Measurements from ENCODE around the gene PI4K2A. TPM values are rescaled to one million over a fixed set of nuclear protein-coding genes. Genes with fewer than 3 reads are reported as not detected.
"Not testable (repeated sequence)": the region's sequence is repeated elsewhere in the genome, so short reads cannot be mapped to it uniquely, and the experiment has no call there.

The PI4K2A gene
- total RNA-seq, 4 donors from 2014 or later, result 14.8 to 25.8 (median 22.7) TPM

DNA sequence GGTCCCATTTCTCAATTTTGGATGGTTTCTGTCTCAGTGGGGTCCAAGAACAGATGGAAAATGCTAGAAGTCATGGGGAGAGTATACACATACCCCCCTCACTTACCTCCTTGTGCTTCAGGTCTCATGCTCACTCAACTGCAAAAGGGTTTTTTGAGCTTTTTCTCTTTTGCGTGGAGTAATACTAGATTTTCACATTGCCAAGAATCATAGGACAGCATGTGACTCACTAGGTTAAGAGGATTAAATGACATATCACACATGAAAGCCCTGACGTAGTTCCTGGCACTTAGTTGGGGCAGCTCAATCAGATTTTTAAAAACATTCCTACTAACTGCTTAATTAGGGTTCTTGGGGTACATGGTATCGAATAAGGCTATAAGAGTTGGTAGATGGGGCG is 4.5 kb downstream of the PI4K2A start:
- Histone ChIP-seq H3K36me3 (peaks cover 0 to 34% of the 10 kb centered on the region in 2 donors), H3K27ac (no peak overlapping the region), H3K4me3 (no peak overlapping the region), H3K4me1 (peaks cover 3 to 51% (median 8%) of the 10 kb centered on the region in 3 donors), H3K27me3 (no peaks in the 10 kb centered on the region), H3K9me3 (no peaks in the 10 kb centered on the region)
- WGBS, 2 donors (ENCODE audit: low coverage in 1 of 2), result 87 to 92% methylated on average over 3 to 4 of the region's 4 CpGs
- TF ChIP-seq EP300 (IDR thresholded peaks at IDR 0.05), result no peak
- no peak for TF ChIP-seq POLR2A (IDR thresholded peaks at IDR 0.05)
- TF ChIP-seq POLR2AphosphoS5 (IDR thresholded peaks at IDR 0.05), result no peak
- TF ChIP-seq, protein P1, sequence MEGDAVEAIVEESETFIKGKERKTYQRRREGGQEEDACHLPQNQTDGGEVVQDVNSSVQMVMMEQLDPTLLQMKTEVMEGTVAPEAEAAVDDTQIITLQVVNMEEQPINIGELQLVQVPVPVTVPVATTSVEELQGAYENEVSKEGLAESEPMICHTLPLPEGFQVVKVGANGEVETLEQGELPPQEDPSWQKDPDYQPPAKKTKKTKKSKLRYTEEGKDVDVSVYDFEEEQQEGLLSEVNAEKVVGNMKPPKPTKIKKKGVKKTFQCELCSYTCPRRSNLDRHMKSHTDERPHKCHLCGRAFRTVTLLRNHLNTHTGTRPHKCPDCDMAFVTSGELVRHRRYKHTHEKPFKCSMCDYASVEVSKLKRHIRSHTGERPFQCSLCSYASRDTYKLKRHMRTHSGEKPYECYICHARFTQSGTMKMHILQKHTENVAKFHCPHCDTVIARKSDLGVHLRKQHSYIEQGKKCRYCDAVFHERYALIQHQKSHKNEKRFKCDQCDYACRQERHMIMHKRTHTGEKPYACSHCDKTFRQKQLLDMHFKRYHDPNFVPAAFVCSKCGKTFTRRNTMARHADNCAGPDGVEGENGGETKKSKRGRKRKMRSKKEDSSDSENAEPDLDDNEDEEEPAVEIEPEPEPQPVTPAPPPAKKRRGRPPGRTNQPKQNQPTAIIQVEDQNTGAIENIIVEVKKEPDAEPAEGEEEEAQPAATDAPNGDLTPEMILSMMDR (IDR thresholded peaks at IDR 0.05), result no peak
- ATAC-seq, result no peak

DNA sequence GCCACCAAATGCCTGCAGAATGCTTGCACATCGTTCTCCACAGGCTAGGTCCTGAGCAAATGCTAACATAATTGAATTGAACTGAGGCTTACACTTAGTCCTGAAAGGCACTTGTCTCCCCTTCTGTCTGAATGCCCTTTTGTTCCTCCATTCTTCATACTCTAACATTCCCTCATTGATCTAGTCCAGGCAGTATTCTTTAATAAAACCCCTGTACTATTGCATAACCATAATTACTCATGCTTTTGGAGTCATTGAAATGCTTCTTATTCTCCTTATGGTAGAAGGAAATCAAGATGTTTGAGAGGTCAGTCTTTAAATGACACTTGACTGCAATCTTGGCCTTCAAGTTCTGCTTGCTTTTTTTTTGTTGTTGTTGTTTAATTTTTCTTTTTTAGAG is 7.1 kb downstream of the PI4K2A start:
- Histone ChIP-seq H3K27me3 (no peaks in the 10 kb centered on the region), H3K4me3 (no peak overlapping the region), H3K27ac (peak overlapping the region in 1 of 4 donors; percentile 50), H3K36me3 (peaks cover 0 to 52% of the 10 kb centered on the region in 2 donors), H3K4me1 (peaks cover 0 to 40% (median under 1%) of the 10 kb centered on the region in 3 donors), H3K9me3 (no peaks in the 10 kb centered on the region)
- 71 to 78% methylated on average over 1 of the region's 1 CpG for WGBS, 2 donors (ENCODE audit: low coverage in 1 of 2)
- peak; percentile 46 for ATAC-seq
- TF ChIP-seq EP300 (IDR thresholded peaks at IDR 0.05) (no peak), POLR2AphosphoS5 (IDR thresholded peaks at IDR 0.05) (no peak), POLR2A (IDR thresholded peaks at IDR 0.05) (no peak)
- TF ChIP-seq, protein P1 (IDR thresholded peaks at IDR 0.05), result no peak

DNA sequence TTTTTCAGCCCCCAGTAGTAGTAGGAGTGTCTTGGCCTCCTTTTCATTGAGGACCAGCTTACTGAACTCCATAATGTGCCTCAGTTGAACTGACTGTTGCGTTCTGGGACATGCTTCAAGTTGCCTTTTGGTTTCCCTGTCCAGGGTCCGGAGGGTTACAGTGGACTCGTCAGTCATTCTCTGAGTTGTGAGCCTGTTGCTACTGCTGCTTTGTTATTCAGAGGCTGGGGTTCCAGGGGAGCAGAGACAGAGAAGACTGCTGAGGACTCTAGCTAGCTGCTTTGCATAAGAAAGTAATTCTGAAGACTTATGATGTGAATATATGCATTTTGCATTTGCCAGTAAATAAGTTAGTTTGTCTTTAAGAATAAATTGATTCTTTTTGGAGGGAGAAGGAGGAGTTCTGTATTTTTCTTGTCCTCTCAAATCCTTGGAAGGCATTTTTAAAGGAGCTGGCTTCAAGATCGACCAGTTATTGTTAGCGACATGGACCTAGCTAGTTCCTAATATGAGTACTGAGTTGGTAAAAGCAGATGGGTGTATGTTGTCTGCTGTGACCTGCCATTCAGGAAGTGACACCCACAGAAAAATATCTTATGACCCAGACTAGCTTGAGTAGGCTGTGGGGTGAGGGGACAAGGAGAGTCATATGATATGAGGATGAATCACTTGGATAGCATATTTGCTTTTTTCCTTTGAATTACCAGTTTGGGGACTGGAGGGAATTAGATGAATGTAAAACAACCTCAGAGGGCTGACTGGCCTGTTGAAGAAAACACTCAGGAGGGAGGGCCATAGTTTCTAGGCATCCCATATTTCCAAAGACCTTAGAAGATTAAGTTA is 8.3 kb downstream of the PI4K2A start:
- TF ChIP-seq, protein P1 (IDR thresholded peaks at IDR 0.05), result no peak
- TF ChIP-seq POLR2A (IDR thresholded peaks at IDR 0.05) (peak in 1 of 2 donors; percentile 15), POLR2AphosphoS5 (IDR thresholded peaks at IDR 0.05) (no peak), EP300 (IDR thresholded peaks at IDR 0.05) (no peak)
- Histone ChIP-seq H3K36me3 (peaks cover 0 to 65% of the 10 kb centered on the region in 2 donors), H3K9me3 (no peaks in the 10 kb centered on the region), H3K27me3 (no peaks in the 10 kb centered on the region), H3K27ac (peak overlapping the region in 3 of 4 donors; percentile 3 to 50 (median 30)), H3K4me1 (peaks cover 0 to 30% (median 0%) of the 10 kb centered on the region in 3 donors), H3K4me3 (no peak overlapping the region)
- peak; percentile 82 for ATAC-seq
- WGBS, 2 donors (ENCODE audit: low coverage in 1 of 2), result 45 to 66% methylated on average over 2 of the region's 5 CpGs

DNA sequence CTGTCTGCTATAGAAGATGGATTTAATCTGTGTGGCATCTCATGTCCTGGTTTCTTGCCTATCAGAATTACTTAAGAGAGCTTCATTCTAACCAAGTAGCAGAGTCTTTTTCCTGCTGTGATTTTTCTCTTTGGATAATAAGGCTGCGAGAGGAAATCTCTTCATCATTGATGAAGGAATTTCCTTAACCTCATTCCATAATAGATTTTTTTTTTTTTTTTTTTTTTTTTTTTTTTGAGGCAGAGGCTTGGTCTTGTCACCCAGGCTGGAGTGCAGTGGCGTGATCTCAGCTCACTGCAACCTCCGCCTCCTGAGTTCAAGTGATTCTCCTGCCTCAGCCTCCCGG is 8.9 kb downstream of the PI4K2A start:
- peaks cover 0 to 65% of the 10 kb centered on the region in 2 donors for H3K36me3 ChIP-seq
- not testable (repeated sequence) for H3K9me3 ChIP-seq, H3K27me3 ChIP-seq, ATAC-seq, H3K4me3 ChIP-seq
- peaks cover 0 to 30% (median 0%) of the 10 kb centered on the region in 3 donors for H3K4me1 ChIP-seq
- WGBS, 2 donors (ENCODE audit: low coverage in 1 of 2), result 50 to 89% methylated on average over 1 to 3 of the region's 4 CpGs
- peak overlapping the region in 2 of 4 donors; percentile 29 to 30 for H3K27ac ChIP-seq

DNA sequence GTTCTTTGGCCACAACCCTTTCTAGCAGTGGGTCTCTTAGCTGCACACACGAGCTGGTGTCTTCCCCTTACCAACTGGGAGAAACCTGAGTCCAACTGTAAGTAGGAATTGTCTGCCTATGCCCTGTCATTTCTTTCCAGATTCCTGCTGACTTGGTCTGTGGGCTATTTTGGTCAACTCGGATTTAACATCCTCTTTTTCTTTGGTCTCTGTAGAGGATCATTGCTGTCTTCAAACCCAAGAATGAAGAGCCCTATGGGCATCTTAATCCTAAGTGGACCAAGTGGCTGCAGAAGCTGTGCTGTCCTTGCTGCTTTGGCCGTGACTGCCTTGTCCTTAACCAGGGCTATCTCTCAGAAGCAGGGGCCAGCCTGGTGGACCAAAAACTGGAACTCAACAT is 10.3 kb downstream of the PI4K2A start:
- Histone ChIP-seq H3K4me3 (no peak overlapping the region), H3K36me3 (peaks cover 0 to 65% of the 10 kb centered on the region in 2 donors), H3K4me1 (peaks cover 0 to 30% (median 0%) of the 10 kb centered on the region in 3 donors), H3K9me3 (no peaks in the 10 kb centered on the region), H3K27me3 (no peaks in the 10 kb centered on the region), H3K27ac (no peak overlapping the region)
- WGBS, 2 donors (ENCODE audit: low coverage in 1 of 2), result 75 to 83% methylated on average over 2 of the region's 3 CpGs
- TF ChIP-seq POLR2A (IDR thresholded peaks at IDR 0.05) (no peak), EP300 (IDR thresholded peaks at IDR 0.05) (no peak), POLR2AphosphoS5 (IDR thresholded peaks at IDR 0.05) (no peak)
- TF ChIP-seq, protein P1 (IDR thresholded peaks at IDR 0.05), result no peak
- ATAC-seq, result no peak

Measured in gastroesophageal sphincter (tissue), 4 donors.